ENCODE data around the gene KCNMA1.

The KCNMA1 gene

GRCh38 chr10:77212632-77213031, 425.0 kb downstream of the KCNMA1 start:
- no peak for DNase-seq (ENCODE audit: low spot score)

GRCh38 chr10:77210645-77211044, 427.0 kb downstream of the KCNMA1 start:
- H2BK15ac ChIP-seq (ENCODE audit: low read length): no peak overlapping the region
- H2AK5ac ChIP-seq (ENCODE audit: low read depth, low read length): no peak overlapping the region
- no peak overlapping the region for H2BK120ac ChIP-seq (ENCODE audit: low read depth, low read length)
- no peak overlapping the region for H3K27ac ChIP-seq (replicated peaks; ENCODE audit: low read length)
- H2AFZ ChIP-seq (ENCODE audit: low read length): no peak overlapping the region
- H3K4me1 ChIP-seq (ENCODE audit: control insufficient read depth in 2 of 2, insufficient read depth in 1 of 2, low read depth in 1 of 2, low read length in 2 of 2): peaks cover 0 to 3% of the 10 kb centered on the region in 2 donors
- H3K79me1 ChIP-seq (ENCODE audit: low read depth, low read length): no peaks in the 10 kb centered on the region
- no peak overlapping the region for H3K18ac ChIP-seq (ENCODE audit: low read length)
- H2BK5ac ChIP-seq (ENCODE audit: low read length): no peak overlapping the region
- no peak overlapping the region for H3K4me3 ChIP-seq (ENCODE audit: low read length in 2 of 2)
- H3K4ac ChIP-seq (ENCODE audit: low read length): no peak overlapping the region
- no peak overlapping the region for H2BK12ac ChIP-seq (ENCODE audit: low read length)
- no peak overlapping the region for H4K91ac ChIP-seq (ENCODE audit: low read depth, low read length, poor library complexity)
- H3K23ac ChIP-seq (ENCODE audit: low read depth, low read length, poor library complexity): no peak overlapping the region
- peaks cover 0 to 2% of the 10 kb centered on the region in 2 donors for H3K9me3 ChIP-seq (replicated peaks in 1 of 2; ENCODE audit: control insufficient read depth in 2 of 2, insufficient read depth in 1 of 2, low read depth in 1 of 2, low read length in 2 of 2)
- no peaks in the 10 kb centered on the region for H3K27me3 ChIP-seq (ENCODE audit: control insufficient read depth in 3 of 3, insufficient read depth in 3 of 3, low read depth in 1 of 3, low read length in 3 of 3)
- no peak overlapping the region for H3K14ac ChIP-seq (ENCODE audit: low read length)
- H3K4me2 ChIP-seq (ENCODE audit: insufficient read depth, low read length, poor library complexity, severe bottlenecking): no peak overlapping the region
- no peak for DNase-seq (ENCODE audit: low spot score)
- no peak overlapping the region for H4K8ac ChIP-seq (ENCODE audit: low read depth, low read length)
- H3K9ac ChIP-seq (ENCODE audit: low read depth, low read length, poor library complexity): no peak overlapping the region
- H3K36me3 ChIP-seq (replicated peaks in 1 of 2; ENCODE audit: control insufficient read depth in 2 of 2, insufficient read depth in 2 of 2, low read length in 2 of 2): no peaks in the 10 kb centered on the region

More at GRCh38 chr10:77212632-77213031, 425.0 kb downstream of the KCNMA1 start:
- Histone ChIP-seq H4K91ac (ENCODE audit: low read depth, low read length, poor library complexity) (no peak overlapping the region), H3K18ac (ENCODE audit: low read length) (no peak overlapping the region), H3K9ac (ENCODE audit: low read depth, low read length, poor library complexity) (no peak overlapping the region), H3K4me2 (ENCODE audit: insufficient read depth, low read length, poor library complexity, severe bottlenecking) (no peak overlapping the region), H3K4me1 (ENCODE audit: control insufficient read depth in 2 of 2, insufficient read depth in 1 of 2, low read depth in 1 of 2, low read length in 2 of 2) (peaks cover 0 to 1% of the 10 kb centered on the region in 2 donors), H2BK15ac (ENCODE audit: low read length) (no peak overlapping the region), H3K4me3 (ENCODE audit: low read length in 2 of 2) (no peak overlapping the region), H3K4ac (ENCODE audit: low read length) (no peak overlapping the region), H3K14ac (ENCODE audit: low read length) (no peak overlapping the region), H3K9me3 (replicated peaks in 1 of 2; ENCODE audit: control insufficient read depth in 2 of 2, insufficient read depth in 1 of 2, low read depth in 1 of 2, low read length in 2 of 2) (peaks cover 0 to 2% of the 10 kb centered on the region in 2 donors), H2AFZ (ENCODE audit: low read length) (no peak overlapping the region), H2BK12ac (ENCODE audit: low read length) (no peak overlapping the region), H3K79me1 (ENCODE audit: low read depth, low read length) (no peaks in the 10 kb centered on the region), H2BK5ac (ENCODE audit: low read length) (no peak overlapping the region), H3K36me3 (replicated peaks in 1 of 2; ENCODE audit: control insufficient read depth in 2 of 2, insufficient read depth in 2 of 2, low read length in 2 of 2) (no peaks in the 10 kb centered on the region), H3K27ac (replicated peaks; ENCODE audit: low read length) (no peak overlapping the region), H2BK120ac (ENCODE audit: low read depth, low read length) (no peak overlapping the region), H3K27me3 (ENCODE audit: control insufficient read depth in 3 of 3, insufficient read depth in 3 of 3, low read depth in 1 of 3, low read length in 3 of 3) (no peaks in the 10 kb centered on the region), H3K23ac (ENCODE audit: low read depth, low read length, poor library complexity) (no peak overlapping the region), H4K8ac (ENCODE audit: low read depth, low read length) (no peak overlapping the region), H2AK5ac (ENCODE audit: low read depth, low read length) (no peak overlapping the region)
- WGBS, 2 donors (ENCODE audit: extremely low coverage in 2 of 2, insufficient read length in 2 of 2, insufficient replicate concordance in 1 of 2): no CpG with 5 or more reads among the region's 5 CpGs

- Histone ChIP-seq H3K27ac (replicated peaks; ENCODE audit: low read length) (no peak overlapping the region), H2AK5ac (ENCODE audit: low read depth, low read length) (no peak overlapping the region), H3K9me3 (replicated peaks in 1 of 2; ENCODE audit: control insufficient read depth in 2 of 2, insufficient read depth in 1 of 2, low read depth in 1 of 2, low read length in 2 of 2) (no peaks in the 10 kb centered on the region), H3K18ac (ENCODE audit: low read length) (no peak overlapping the region), H3K9ac (ENCODE audit: low read depth, low read length, poor library complexity) (no peak overlapping the region), H3K14ac (ENCODE audit: low read length) (no peak overlapping the region), H2BK12ac (ENCODE audit: low read length) (no peak overlapping the region), H2BK5ac (ENCODE audit: low read length) (no peak overlapping the region), H3K4me3 (ENCODE audit: low read length in 2 of 2) (no peak overlapping the region), H2AFZ (ENCODE audit: low read length) (no peak overlapping the region), H3K79me1 (ENCODE audit: low read depth, low read length) (no peaks in the 10 kb centered on the region), H4K91ac (ENCODE audit: low read depth, low read length, poor library complexity) (no peak overlapping the region), H3K27me3 (ENCODE audit: control insufficient read depth in 3 of 3, insufficient read depth in 3 of 3, low read depth in 1 of 3, low read length in 3 of 3) (no peaks in the 10 kb centered on the region), H3K4me1 (ENCODE audit: control insufficient read depth in 2 of 2, insufficient read depth in 1 of 2, low read depth in 1 of 2, low read length in 2 of 2) (peaks cover 0 to 3% of the 10 kb centered on the region in 2 donors), H3K36me3 (replicated peaks in 1 of 2; ENCODE audit: control insufficient read depth in 2 of 2, insufficient read depth in 2 of 2, low read length in 2 of 2) (no peaks in the 10 kb centered on the region), H3K4ac (ENCODE audit: low read length) (no peak overlapping the region), H2BK120ac (ENCODE audit: low read depth, low read length) (no peak overlapping the region), H3K23ac (ENCODE audit: low read depth, low read length, poor library complexity) (no peak overlapping the region), H3K4me2 (ENCODE audit: insufficient read depth, low read length, poor library complexity, severe bottlenecking) (no peak overlapping the region), H4K8ac (ENCODE audit: low read depth, low read length) (no peak overlapping the region), H2BK15ac (ENCODE audit: low read length) (no peak overlapping the region)
- no CpG with 5 or more reads among the region's 2 CpGs for WGBS, 2 donors (ENCODE audit: extremely low coverage in 2 of 2, insufficient read length in 2 of 2, insufficient replicate concordance in 1 of 2)
- DNase-seq (ENCODE audit: low spot score): no peak
These were observed 428.8 kb downstream of the KCNMA1 start for GRCh38 chr10:77208684-77209256.

- Histone ChIP-seq H3K27ac (replicated peaks; ENCODE audit: low read length) (no peak overlapping the region), H2BK15ac (ENCODE audit: low read length) (no peak overlapping the region), H2BK5ac (ENCODE audit: low read length) (no peak overlapping the region), H3K4me1 (ENCODE audit: control insufficient read depth in 2 of 2, insufficient read depth in 1 of 2, low read depth in 1 of 2, low read length in 2 of 2) (peaks cover 0 to 3% of the 10 kb centered on the region in 2 donors), H3K14ac (ENCODE audit: low read length) (no peak overlapping the region), H3K9me3 (replicated peaks in 1 of 2; ENCODE audit: control insufficient read depth in 2 of 2, insufficient read depth in 1 of 2, low read depth in 1 of 2, low read length in 2 of 2) (no peaks in the 10 kb centered on the region), H2AFZ (ENCODE audit: low read length) (no peak overlapping the region), H3K4me2 (ENCODE audit: insufficient read depth, low read length, poor library complexity, severe bottlenecking) (no peak overlapping the region), H3K9ac (ENCODE audit: low read depth, low read length, poor library complexity) (no peak overlapping the region), H3K4me3 (ENCODE audit: low read length in 2 of 2) (no peak overlapping the region), H3K27me3 (ENCODE audit: control insufficient read depth in 3 of 3, insufficient read depth in 3 of 3, low read depth in 1 of 3, low read length in 3 of 3) (no peaks in the 10 kb centered on the region), H4K8ac (ENCODE audit: low read depth, low read length) (no peak overlapping the region), H3K79me1 (ENCODE audit: low read depth, low read length) (no peaks in the 10 kb centered on the region), H4K91ac (ENCODE audit: low read depth, low read length, poor library complexity) (no peak overlapping the region), H3K4ac (ENCODE audit: low read length) (no peak overlapping the region), H3K23ac (ENCODE audit: low read depth, low read length, poor library complexity) (no peak overlapping the region), H2AK5ac (ENCODE audit: low read depth, low read length) (no peak overlapping the region), H2BK120ac (ENCODE audit: low read depth, low read length) (no peak overlapping the region), H2BK12ac (ENCODE audit: low read length) (no peak overlapping the region), H3K36me3 (replicated peaks in 1 of 2; ENCODE audit: control insufficient read depth in 2 of 2, insufficient read depth in 2 of 2, low read length in 2 of 2) (no peaks in the 10 kb centered on the region), H3K18ac (ENCODE audit: low read length) (no peak overlapping the region)
- no peak for DNase-seq (ENCODE audit: low spot score)
- WGBS, 2 donors (ENCODE audit: extremely low coverage in 2 of 2, insufficient read length in 2 of 2, insufficient replicate concordance in 1 of 2): no CpG with 5 or more reads among the region's 5 CpGs
These were observed 429.8 kb downstream of the KCNMA1 start for GRCh38 chr10:77207828-77208185.

Data from neuronal stem cell (in vitro differentiated cells).